NCI-H146 (cell line): ENCODE results near the gene IMMT.

ENCODE experiments used
- DNase-seq: peaks from one replicate; lab custom pipeline; 2025; lab: John Stamatoyannopoulos, UW

IMMT gene

GRCh38 chr2:86226636-86227520, 31.6 kb upstream of the IMMT start:
- no peak for DNase-seq

DNA sequence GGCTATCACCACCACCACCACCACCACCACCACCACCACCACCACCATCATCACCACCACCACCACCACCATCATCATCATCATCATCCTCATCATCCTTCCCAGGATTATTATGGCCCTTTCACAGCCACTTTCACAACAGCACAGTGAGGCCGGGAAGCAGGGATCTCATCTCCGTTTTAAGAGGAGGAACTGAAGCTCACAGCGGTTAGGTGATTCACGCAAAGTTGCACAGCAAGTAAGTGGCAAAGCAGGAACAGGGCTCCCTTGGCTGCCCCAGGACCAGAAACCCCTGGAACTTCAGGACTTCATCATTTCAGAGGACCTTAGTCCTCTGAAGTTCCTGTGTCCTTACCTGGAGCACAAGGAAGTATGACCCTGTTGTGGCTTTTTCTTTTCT, 30.8 kb upstream of the IMMT start:
- DNase-seq, result no peak

GRCh38 chr2:86225581-86225980, 30.3 kb upstream of the IMMT start:
- DNase-seq, result no peak

DNA sequence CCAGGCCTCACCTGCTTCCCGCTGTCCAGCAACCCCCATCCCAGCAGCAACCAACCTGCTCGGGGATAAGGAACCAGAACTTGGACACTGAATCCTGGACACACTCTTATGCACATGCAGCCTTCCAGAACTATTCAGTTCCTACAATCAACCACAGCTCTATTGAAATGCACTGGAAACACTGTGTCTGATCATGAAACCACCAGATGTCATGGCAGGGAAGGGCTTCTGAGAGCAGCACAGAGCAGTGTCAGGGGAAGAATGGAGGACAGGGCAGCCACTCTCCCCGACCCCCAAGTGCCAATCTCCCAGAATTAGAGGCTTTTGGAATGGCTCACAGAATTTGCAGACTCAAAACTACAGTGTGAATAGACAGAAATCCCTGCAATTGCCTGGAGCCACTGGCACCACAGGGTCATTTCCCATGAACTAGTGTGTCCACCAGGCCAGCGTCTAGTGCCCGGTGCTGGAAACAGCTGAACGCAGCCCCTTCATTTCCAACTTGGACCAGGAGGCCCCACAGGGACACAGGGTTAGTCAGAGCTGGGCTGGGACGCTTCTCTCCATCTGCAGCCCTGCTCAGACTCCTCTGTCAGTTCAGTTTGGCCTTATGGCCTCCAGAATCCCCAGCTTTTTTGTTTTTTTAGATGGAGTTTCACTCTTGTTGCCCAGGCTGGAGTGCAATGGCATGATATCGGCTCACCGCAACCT, 29.5 kb upstream of the IMMT start:
- DNase-seq, result no peak

GRCh38 chr2:86223927-86224560, 28.8 kb upstream of the IMMT start:
- no peak for DNase-seq

- DNase-seq, result no peak
Observed at GRCh38 chr2:86223140-86223926, 28.1 kb upstream of the IMMT start.

DNA sequence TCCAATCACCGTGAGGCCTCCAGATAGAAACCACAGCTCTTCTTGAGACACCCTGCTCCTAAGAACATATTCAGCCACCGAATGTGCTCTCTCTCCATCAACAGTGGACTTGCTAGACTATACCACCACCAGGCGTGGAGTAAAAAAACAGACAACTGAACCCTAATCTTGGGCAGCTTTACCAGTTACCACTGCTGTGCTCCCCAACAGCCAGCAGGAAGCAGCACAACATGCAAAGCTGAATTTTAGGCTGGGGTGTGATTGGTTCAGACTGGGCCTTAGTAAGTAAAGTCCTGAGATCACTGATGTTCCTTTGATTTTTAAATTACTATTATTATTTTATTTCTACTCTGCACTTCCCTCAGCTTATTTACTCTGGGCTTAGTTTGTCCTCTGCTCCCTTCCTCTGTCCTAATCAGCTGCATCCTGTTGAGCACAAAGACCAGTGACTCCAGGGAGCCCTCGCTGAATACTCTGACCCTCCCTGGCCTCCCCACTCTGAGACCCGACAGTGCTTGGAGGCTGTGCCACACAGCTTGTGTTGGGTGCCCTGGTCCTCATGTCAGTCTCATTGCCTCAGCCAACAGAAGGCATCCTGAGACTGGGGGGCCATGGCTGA, 25.9 kb upstream of the IMMT start:
- peak; percentile 40 for DNase-seq

- DNase-seq, result no peak
Observed at GRCh38 chr2:86219896-86220295, 24.6 kb upstream of the IMMT start.

- no peak for DNase-seq
Observed at GRCh38 chr2:86218124-86218523, 22.9 kb upstream of the IMMT start.

DNA sequence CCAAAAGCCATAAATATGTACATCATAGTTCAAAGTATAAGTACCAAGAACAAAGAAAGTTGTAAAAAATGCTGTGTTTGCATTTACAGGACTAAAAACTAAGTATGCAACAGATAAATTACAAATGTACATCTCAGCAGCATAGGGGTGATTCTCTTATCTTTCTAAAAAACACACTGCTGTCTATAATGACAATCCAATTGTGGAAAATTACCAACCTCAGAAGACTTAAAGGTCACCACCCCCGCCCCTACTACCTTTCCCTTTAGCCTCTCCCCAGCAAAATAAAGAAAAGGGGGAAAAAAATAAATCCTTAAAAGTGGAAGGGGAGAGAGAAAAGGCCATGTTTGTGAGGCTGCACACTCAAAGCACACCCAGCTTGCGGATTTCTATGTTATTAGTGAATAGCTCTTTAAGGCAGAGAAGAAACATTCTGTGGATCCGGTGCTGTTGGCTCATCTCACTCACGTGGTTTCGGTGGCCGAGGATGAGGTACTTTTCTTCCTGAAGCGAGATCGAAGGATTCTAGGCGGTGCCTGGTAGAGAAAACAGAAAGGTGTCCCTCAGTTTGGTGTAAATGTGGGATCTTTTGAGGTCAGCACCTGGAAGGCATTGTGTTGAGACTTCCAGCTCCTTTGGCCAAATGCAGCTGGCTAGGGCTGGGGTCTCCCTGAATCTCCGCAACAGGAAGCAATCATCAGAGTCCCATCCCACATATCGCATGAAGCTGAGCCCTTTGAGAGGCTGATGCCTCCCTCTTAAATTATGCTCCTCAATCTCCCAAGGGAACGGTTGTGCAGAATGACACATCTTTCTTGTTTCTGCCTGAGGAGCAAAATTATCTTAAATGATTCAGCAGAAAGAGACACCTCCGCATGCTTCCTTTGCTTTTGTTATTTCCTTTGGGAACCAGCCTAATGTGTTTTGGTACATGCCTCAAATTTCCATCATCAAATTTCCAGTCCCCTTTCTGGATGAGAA, 21.6 kb upstream of the IMMT start:
- no peak for DNase-seq

GRCh38 chr2:86214503-86214832, 19.2 kb upstream of the IMMT start:
- no peak for DNase-seq

GRCh38 chr2:86213699-86214502, 18.6 kb upstream of the IMMT start:
- DNase-seq, result no peak

GRCh38 chr2:86213056-86213455, 17.8 kb upstream of the IMMT start:
- DNase-seq, result no peak

GRCh38 chr2:86211796-86212188, 16.5 kb upstream of the IMMT start:
- DNase-seq, result no peak

DNA sequence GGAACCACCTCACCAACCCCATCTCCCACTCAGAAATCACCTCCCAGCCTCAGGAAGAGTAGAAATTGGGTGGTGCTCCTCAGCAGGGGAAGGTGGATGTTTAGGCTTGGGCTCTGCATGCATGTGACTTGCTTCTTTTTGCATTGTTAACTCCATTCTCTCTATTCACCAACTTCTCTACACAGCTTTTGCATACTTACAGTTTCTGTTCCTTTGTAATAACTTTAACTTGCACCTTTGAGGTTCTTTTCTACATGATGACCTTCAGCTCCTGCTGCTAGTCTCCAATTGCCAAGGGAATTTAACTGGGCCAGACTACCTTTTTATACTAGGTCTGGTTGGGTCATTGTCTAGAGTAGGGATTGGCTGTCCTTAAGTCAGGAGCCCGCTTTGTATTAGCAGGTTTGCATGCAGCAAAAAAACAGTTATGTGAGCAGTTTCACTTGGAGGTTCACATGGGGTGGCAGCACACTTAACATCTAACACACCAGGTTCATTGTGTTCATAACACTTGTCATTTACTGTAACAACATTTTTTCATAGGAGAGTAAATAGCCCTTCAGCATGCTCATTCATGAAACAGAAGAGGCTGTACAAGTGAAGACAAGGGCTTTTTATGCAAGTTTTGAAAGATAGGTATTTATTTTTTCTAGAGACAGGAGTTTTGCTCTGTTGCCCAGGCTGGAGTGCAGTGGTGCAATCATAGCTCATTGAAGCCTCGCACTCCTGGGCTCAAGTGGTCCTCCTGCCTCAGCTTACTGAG, 16.0 kb upstream of the IMMT start:
- no peak for DNase-seq

DNA sequence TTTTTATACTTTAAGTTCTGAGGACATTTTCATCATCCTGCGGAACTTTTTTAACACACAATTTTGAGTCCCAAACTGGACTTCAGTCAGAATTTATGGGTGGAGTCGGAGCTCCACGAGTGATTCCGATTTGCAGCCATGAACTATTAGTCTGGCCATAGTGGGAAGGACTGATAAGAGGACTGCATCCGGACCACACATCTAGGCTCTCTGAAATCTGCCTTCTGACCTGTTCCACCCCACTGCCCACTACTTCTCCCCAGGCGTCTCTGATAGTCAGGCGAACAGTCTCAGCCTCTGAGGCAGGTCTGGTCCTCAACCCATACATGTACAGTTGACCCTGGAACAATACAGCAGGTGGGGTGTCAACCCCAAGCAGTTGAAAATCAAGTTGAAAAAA, 9.2 kb upstream of the IMMT start:
- DNase-seq, result no peak

DNA sequence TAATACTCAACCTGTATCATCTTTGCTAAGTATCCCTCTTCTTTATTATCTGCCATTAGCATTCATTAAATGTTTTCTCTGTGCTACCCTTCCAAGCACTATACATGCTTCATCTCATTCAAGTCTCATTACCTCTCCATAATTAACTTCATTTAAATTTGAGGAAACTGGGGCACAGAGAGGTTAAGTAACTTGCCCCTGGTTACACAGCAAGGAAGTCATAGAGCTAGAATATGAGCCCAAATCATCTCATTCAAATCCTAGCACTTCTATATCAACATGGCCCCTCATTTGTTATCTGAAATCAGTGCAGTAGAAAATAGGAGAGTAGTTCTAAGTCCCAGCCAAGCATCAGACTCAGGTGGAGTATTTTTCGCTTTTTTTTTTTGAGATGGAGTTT, 8.4 kb upstream of the IMMT start:
- DNase-seq, result no peak

GRCh38 chr2:86202702-86203101, 7.4 kb upstream of the IMMT start:
- no peak for DNase-seq

GRCh38 chr2:86202336-86202692, 7.1 kb upstream of the IMMT start:
- DNase-seq, result no peak
